H9 (cell line): Measurements from ENCODE around the gene TMEM69. TPM values are rescaled to one million over a fixed set of nuclear protein-coding genes. Genes with fewer than 3 reads are reported as not detected.

ENCODE experiments used
- DNase-seq: peaks from one replicate; pipeline ENCODE4 v3.0.0-alpha.2; 2017
- H2AFZ ChIP-seq: one replicate; pipeline ENCODE4 v1.6.1; 2013; ENCODE audit warnings: mild to moderate bottlenecking, low read length, control low read depth, moderate library complexity
- H2AK5ac ChIP-seq: 2 replicates; pipeline ENCODE4 v1.6.1; 2013; ENCODE audit warnings: low read length, control low read depth, mixed read lengths; ENCODE audit not compliant: insufficient read length
- H2BK120ac ChIP-seq: one replicate; pipeline ENCODE4 v1.6.1; 2013; ENCODE audit warnings: low read depth, mild to moderate bottlenecking, low read length, control low read depth, inconsistent platforms; ENCODE audit not compliant: poor library complexity, severe bottlenecking
- H2BK12ac ChIP-seq: 2 replicates; pipeline ENCODE4 v1.6.1; 2013; ENCODE audit warnings: low read length, control low read depth, mixed read lengths, low read depth; ENCODE audit not compliant: insufficient read length
- H2BK15ac ChIP-seq: 2 replicates; pipeline ENCODE4 v1.6.1; 2013; ENCODE audit warnings: low read depth, low read length, control low read depth
- H2BK20ac ChIP-seq: one replicate; pipeline ENCODE4 v1.6.1; 2013; ENCODE audit warnings: low read depth, mild to moderate bottlenecking, low read length, control low read depth, inconsistent platforms; ENCODE audit not compliant: poor library complexity, severe bottlenecking
- H2BK5ac ChIP-seq: 2 replicates; pipeline ENCODE4 v1.6.1; 2013; ENCODE audit warnings: low read length, control low read depth, mixed read lengths; ENCODE audit not compliant: insufficient read length
- H3K14ac ChIP-seq: 2 replicates; pipeline ENCODE4 v1.6.1; 2013; ENCODE audit warnings: low read length, control low read depth; ENCODE audit not compliant: insufficient read depth
- H3K18ac ChIP-seq: 2 replicates; pipeline ENCODE4 v1.6.1; 2013; ENCODE audit warnings: low read depth, mild to moderate bottlenecking, mixed read lengths, low read length, control low read depth; ENCODE audit not compliant: insufficient read length
- H3K23ac ChIP-seq: 2 replicates; pipeline ENCODE4 v1.6.1; 2013; ENCODE audit warnings: low read length, control low read depth, mixed read lengths, low read depth; ENCODE audit not compliant: insufficient read length
- H3K23me2 ChIP-seq: 2 replicates; pipeline ENCODE4 v1.6.1; 2013; ENCODE audit warnings: low read depth, mild to moderate bottlenecking, mixed read lengths, low read length, control low read depth; ENCODE audit not compliant: insufficient read length, poor library complexity, severe bottlenecking
- H3K27ac ChIP-seq: 2 replicates; pipeline ENCODE4 v1.5.1; 2013; ENCODE audit warnings: low read length, control low read depth, mixed read lengths, low read depth; ENCODE audit not compliant: insufficient read length
- H3K27me3 ChIP-seq: 2 replicates; pipeline ENCODE4 v1.6.1; 2013; ENCODE audit warnings: low read length, control low read depth, inconsistent platforms; ENCODE audit not compliant: insufficient read depth
- H3K4ac ChIP-seq: 2 replicates; pipeline ENCODE4 v1.6.1; 2013; ENCODE audit warnings: low read depth, mild to moderate bottlenecking, control low read depth, inconsistent platforms, low read length, moderate library complexity
- H3K4me1 ChIP-seq: 2 replicates; pipeline ENCODE4 v1.6.1; 2013; ENCODE audit warnings: low read length, control low read depth, inconsistent platforms; ENCODE audit not compliant: insufficient read depth
- H3K4me2 ChIP-seq: 2 replicates; pipeline ENCODE4 v1.6.1; 2013; ENCODE audit warnings: low read length, control low read depth, mixed read lengths; ENCODE audit not compliant: insufficient read length, insufficient read depth
- H3K56ac ChIP-seq: 2 replicates; pipeline ENCODE4 v1.6.1; 2013; ENCODE audit warnings: low read depth, mild to moderate bottlenecking, mixed read lengths, low read length, control low read depth; ENCODE audit not compliant: insufficient read length
- H3K79me1 ChIP-seq: 2 replicates; pipeline ENCODE4 v1.6.1; 2013; ENCODE audit warnings: low read depth, mild to moderate bottlenecking, moderate library complexity, low read length, control low read depth, inconsistent platforms; ENCODE audit not compliant: insufficient read depth, poor library complexity, severe bottlenecking
- H3K79me2 ChIP-seq: 2 replicates; pipeline ENCODE4 v1.6.1; 2013; ENCODE audit warnings: low read length, control low read depth, inconsistent platforms; ENCODE audit not compliant: insufficient read depth
- H3K9ac ChIP-seq: 2 replicates; pipeline ENCODE4 v1.6.1; 2013; ENCODE audit warnings: low read length, control low read depth, mixed read lengths; ENCODE audit not compliant: insufficient read length; ENCODE audit errors: extremely low read depth
- H3K9me3 ChIP-seq: one replicate; pipeline ENCODE4 v1.6.1; 2013; ENCODE audit warnings: low read depth, low read length, inconsistent platforms; ENCODE audit not compliant: control insufficient read depth
- H3T11ph ChIP-seq: one replicate; pipeline ENCODE4 v1.6.1; 2013; ENCODE audit warnings: mild to moderate bottlenecking, low read length, control low read depth, inconsistent platforms
- H4K20me1 ChIP-seq: one replicate; pipeline ENCODE4 v1.6.1; 2013; ENCODE audit not compliant: control insufficient read depth, insufficient read length, insufficient read depth
- H4K5ac ChIP-seq: 2 replicates; pipeline ENCODE4 v1.6.1; 2013; ENCODE audit warnings: low read depth, mild to moderate bottlenecking, mixed read lengths, low read length, control low read depth; ENCODE audit not compliant: insufficient read length
- H4K8ac ChIP-seq: replicated peaks from 2 replicates; pipeline ENCODE4 v1.6.1; 2013; ENCODE audit warnings: low read length, control low read depth, mixed read lengths, low read depth; ENCODE audit not compliant: insufficient read length
- H4K91ac ChIP-seq: 2 replicates; pipeline ENCODE4 v1.6.1; 2013; ENCODE audit warnings: low read depth, mild to moderate bottlenecking, moderate library complexity, mixed read lengths, low read length, control low read depth; ENCODE audit not compliant: insufficient read length
- H3K27ac Mint-ChIP-seq, 3 experiments: 2 replicates in 2 of 3; 3 replicates in 1 of 3; pipeline ENCODE4 v1.8.0; 2020 to 2021; ENCODE audit warnings: mixed read lengths in 3 of 3, mild to moderate bottlenecking in 1 of 3, moderate library complexity in 1 of 3
- H3K27me3 Mint-ChIP-seq: 2 replicates; pipeline ENCODE4 v1.8.0; 2021; ENCODE audit warnings: low read depth, mild to moderate bottlenecking, moderate library complexity, mixed read lengths
- H3K36me3 Mint-ChIP-seq, 3 experiments: 2 replicates in 2 of 3; 3 replicates in 1 of 3; pipeline ENCODE4 v1.8.0; 2020 to 2021; ENCODE audit warnings: low read depth in 3 of 3, mixed read lengths in 3 of 3; ENCODE audit not compliant: insufficient read depth in 1 of 3
- H3K4me1 Mint-ChIP-seq, 2 experiments: 2 replicates each; pipeline ENCODE4 v1.8.0; 2020; ENCODE audit warnings: mixed read lengths in 2 of 2
- H3K4me3 Mint-ChIP-seq, 2 experiments: 2 replicates in 1 of 2; 3 replicates in 1 of 2; pipeline ENCODE4 v1.8.0; 2020 to 2021; ENCODE audit warnings: mild to moderate bottlenecking in 2 of 2, mixed read lengths in 2 of 2, moderate library complexity in 1 of 2
- H3K9me3 Mint-ChIP-seq, 2 experiments: 2 replicates in 1 of 2; 3 replicates in 1 of 2; pipeline ENCODE4 v1.8.0; 2020; ENCODE audit warnings: mild to moderate bottlenecking in 2 of 2, mixed read lengths in 2 of 2, moderate library complexity in 1 of 2
- CTCF ChIP-seq: fragments of 200-600 bp; sonication (generic); conservative IDR thresholded peaks from 3 replicates; pipeline ENCODE4 v1.8.0; 2021; ENCODE audit warnings: antibody characterized with exemption, mild to moderate bottlenecking
- WGBS: extraction: QIAGEN DNeasy Blood & Tissue Kit; methylation state at CpG from one replicate; pipeline ENCODE4 v1.1.7; 2013; ENCODE audit warnings: missing lambda C conversion rate, low lambda C conversion rate, mixed read lengths; ENCODE audit not compliant: insufficient read length; ENCODE audit errors: extremely low coverage; 5-methylcytosine and 5-hydroxymethylcytosine counted together
- total RNA-seq: library from RNA; stranded (reverse); gene quantifications from 2 replicates; pipeline ENCODE4 v1.2.1, GENCODE V29; 2021

Gene TMEM69
- total RNA-seq, 1 experiment from 2014 or later, result 30.7 TPM

- no peak overlapping the region; the same call in 1 of the 2 replicates for H3K14ac ChIP-seq
- no peak overlapping the region for H3K56ac ChIP-seq
- no peaks in the 10 kb centered on the region for H3K79me1 ChIP-seq
- no peak overlapping the region for H2BK5ac ChIP-seq
- H4K5ac ChIP-seq, result no peak overlapping the region
- H2BK15ac ChIP-seq, result no peak overlapping the region
- H2BK12ac ChIP-seq, result no peak overlapping the region
- H3K27me3 Mint-ChIP-seq, result no peaks in the 10 kb centered on the region
- H3T11ph ChIP-seq, result no peak overlapping the region
- no peaks in the 10 kb centered on the region for H4K20me1 ChIP-seq
- H2AK5ac ChIP-seq, result no peak overlapping the region
- H3K4me2 ChIP-seq, result peak overlapping the region; percentile 92
- TF ChIP-seq CTCF, result no peak
- no peak overlapping the region for H3K4ac ChIP-seq
- H3K36me3 Mint-ChIP-seq, result peaks cover 2 to 16% (median 4%) of the 10 kb centered on the region in 3 experiments; a peak in 5 of 7 replicates
- peaks cover 0 to 2% of the 10 kb centered on the region in 2 experiments; a peak in 1 of 5 replicates for H3K9me3 Mint-ChIP-seq
- no peak overlapping the region for H2BK20ac ChIP-seq
- peaks cover 10% of the 10 kb centered on the region for H3K23me2 ChIP-seq
- H3K79me2 ChIP-seq, result peaks cover 37% of the 10 kb centered on the region; the same call in 1 of the 2 replicates
- H3K18ac ChIP-seq, result peak overlapping the region; percentile 51
- no peaks in the 10 kb centered on the region for H3K9me3 ChIP-seq
- WGBS, result no CpG with 5 or more reads among the region's 13 CpGs
- no peak overlapping the region for H3K23ac ChIP-seq
- H3K27me3 ChIP-seq, result no peaks in the 10 kb centered on the region
- H2AFZ ChIP-seq, result no peak overlapping the region
- DNase-seq, result no peak
- H3K4me3 Mint-ChIP-seq, result peak overlapping the region; percentile 99 to 100
- no peak overlapping the region for H3K27ac ChIP-seq
- peaks cover 4% of the 10 kb centered on the region; the same call in 1 of the 2 replicates for H3K4me1 ChIP-seq
- peak overlapping the region; percentile 97 for H3K9ac ChIP-seq
- H4K8ac ChIP-seq, result no peak overlapping the region
- H3K27ac Mint-ChIP-seq, result peak overlapping the region; percentile 98 to 100 (median 100)
- no peak overlapping the region for H2BK120ac ChIP-seq
- peaks cover 44 to 49% of the 10 kb centered on the region in 2 experiments for H3K4me1 Mint-ChIP-seq
- no peak overlapping the region for H4K91ac ChIP-seq
Measured at GRCh38 chr1:45685308-45686014, 2.5 kb upstream of the TMEM69 start.
